ENCODE measurements around the gene SSR1. TPM values are rescaled to one million over a fixed set of nuclear protein-coding genes. Genes with fewer than 3 reads are reported as not detected.

SSR1 gene
- total and polyA plus RNA-seq, 4 donors = 43.6 to 115 (median 79.9) TPM

- Histone ChIP-seq H3K27ac (ENCODE audit: low read depth in 1 of 2, low read length in 2 of 2) (peak overlapping the region; percentile 43 to 53), H3K9me3 (ENCODE audit: control insufficient read depth in 4 of 4, low read length in 3 of 4) (no peaks in the 10 kb centered on the region), H3K4me3 (ENCODE audit: low read depth in 1 of 3, low read length in 3 of 3) (peak overlapping the region; percentile 59 to 95 (median 77)), H3K36me3 (ENCODE audit: control insufficient read depth in 4 of 4, insufficient read depth in 3 of 4, low read depth in 1 of 4, low read length in 3 of 4) (no peaks in the 10 kb centered on the region), H3K27me3 (ENCODE audit: control insufficient read depth in 4 of 4, insufficient read depth in 4 of 4, low read length in 3 of 4) (no peaks in the 10 kb centered on the region), H3K4me1 (ENCODE audit: control insufficient read depth in 4 of 4, insufficient read depth in 4 of 4, low read length in 3 of 4) (peaks cover 4 to 22% (median 16%) of the 10 kb centered on the region in 4 donors), H3K9ac (ENCODE audit: low read depth in 1 of 2, low read length in 2 of 2) (no peak overlapping the region)
- 61% methylated on average over 13 of the region's 13 CpGs for WGBS
- TF ChIP-seq YY1 (IDR thresholded peaks at IDR 0.05) (no peak), ZBTB33 (IDR thresholded peaks at IDR 0.05) (no peak)
- no peak for DNase-seq (ENCODE audit: low spot score)
These were observed 52.5 kb downstream of the SSR1 start for GRCh38 chr6:7260291-7261031.

- 90% methylated on average over 9 of the region's 9 CpGs for WGBS
These were observed 54.7 kb downstream of the SSR1 start for GRCh38 chr6:7258231-7258763.

More at GRCh38 chr6:7258231-7258763, 54.7 kb downstream of the SSR1 start:
- Histone ChIP-seq H3K27me3 (ENCODE audit: control insufficient read depth in 4 of 4, insufficient read depth in 4 of 4, low read length in 3 of 4) (no peaks in the 10 kb centered on the region), H3K9ac (ENCODE audit: low read depth in 1 of 2, low read length in 2 of 2) (no peak overlapping the region), H3K4me1 (ENCODE audit: control insufficient read depth in 4 of 4, insufficient read depth in 4 of 4, low read length in 3 of 4) (peaks cover 4 to 18% (median 13%) of the 10 kb centered on the region in 4 donors), H3K4me3 (ENCODE audit: low read depth in 1 of 3, low read length in 3 of 3) (no peak overlapping the region), H3K27ac (ENCODE audit: low read depth in 1 of 2, low read length in 2 of 2) (no peak overlapping the region), H3K36me3 (ENCODE audit: control insufficient read depth in 4 of 4, insufficient read depth in 3 of 4, low read depth in 1 of 4, low read length in 3 of 4) (no peaks in the 10 kb centered on the region), H3K9me3 (ENCODE audit: control insufficient read depth in 4 of 4, low read length in 3 of 4) (no peaks in the 10 kb centered on the region)
- TF ChIP-seq MAX (IDR thresholded peaks at IDR 0.05) (no peak), RAD21 (IDR thresholded peaks at IDR 0.05) (no peak), NR2F2 (IDR thresholded peaks at IDR 0.05) (no peak), FOXA2 (IDR thresholded peaks at IDR 0.05) (no peak), ZBTB33 (IDR thresholded peaks at IDR 0.05) (no peak), SP1 (IDR thresholded peaks at IDR 0.05) (no peak), TAF1 (conservative IDR thresholded peaks at IDR 0.05) (no peak), ATF3 (IDR thresholded peaks at IDR 0.05) (no peak), JUND (IDR thresholded peaks at IDR 0.05) (no peak)
- DNase-seq (ENCODE audit: low spot score) = no peak

All from liver (tissue), 9 donors.